IMR-90 (cell line): Measurements from ENCODE around the gene MRPL32. TPM values are rescaled to one million over a fixed set of nuclear protein-coding genes. Genes with fewer than 3 reads are reported as not detected.

Source experiments
- ATAC-seq: fragments of 200-7000 bp; cut with Tn5 transposase; 2 replicates; pipeline ENCODE4 v1.9.1; 2020; ENCODE audit warnings: low read depth, mild to moderate bottlenecking, moderate library complexity
- BruUV-seq: library from RNA; stranded (reverse); fragments of 400-500 nt; replicated peaks from 2 replicates; lab custom pipeline; 2021; lab: Mats Ljungman, UMichigan
- CTCF ChIA-PET: fragments of 300-600 bp; formaldehyde crosslinking; extraction: SDS; loops from one replicate; lab custom pipeline; 2021; ENCODE audit warnings: antibody characterized with exemption; lab: Yijun Ruan, JAX
- POLR2A ChIA-PET: fragments of 300-600 bp; sonication (Branson Sonifier 250); formaldehyde crosslinking; loops from one replicate; lab custom pipeline; 2022; ENCODE audit warnings: antibody characterized with exemption; ENCODE audit not compliant: unreplicated experiment; lab: Charles Lee
- DNase-seq: peaks from one replicate; pipeline ENCODE4 v3.0.0; 2013
- H2AFZ ChIP-seq: replicated peaks from 2 replicates; pipeline ENCODE3; 2013; ENCODE audit warnings: low read length, mild to moderate bottlenecking; ENCODE audit not compliant: poor library complexity
- H2AK5ac ChIP-seq: 2 replicates; pipeline ENCODE4 v1.6.1; 2013; ENCODE audit warnings: low read depth, low read length, inconsistent platforms
- H2AK9ac ChIP-seq: replicated peaks from 2 replicates; pipeline ENCODE3; 2013; ENCODE audit warnings: mild to moderate bottlenecking, low read depth, low read length, moderate library complexity; ENCODE audit not compliant: poor library complexity
- H2BK120ac ChIP-seq: 2 replicates; pipeline ENCODE4 v1.6.1; 2013; ENCODE audit warnings: low read depth, low read length, inconsistent platforms
- H2BK15ac ChIP-seq: 3 replicates; pipeline ENCODE4 v1.6.1; 2013; ENCODE audit warnings: low read depth, low read length, inconsistent platforms
- H2BK20ac ChIP-seq: 2 replicates; pipeline ENCODE4 v1.6.1; 2013; ENCODE audit warnings: low read depth, mild to moderate bottlenecking, inconsistent platforms, low read length, moderate library complexity
- H2BK5ac ChIP-seq: 2 replicates; pipeline ENCODE4 v1.6.1; 2013; ENCODE audit warnings: mild to moderate bottlenecking, low read depth, low read length, inconsistent platforms; ENCODE audit not compliant: poor library complexity, severe bottlenecking
- H3K14ac ChIP-seq: replicated peaks from 2 replicates; pipeline ENCODE4 v1.6.1; 2013; ENCODE audit warnings: low read depth, low read length, inconsistent platforms
- H3K18ac ChIP-seq: 2 replicates; pipeline ENCODE4 v1.6.1; 2013; ENCODE audit warnings: low read depth, low read length, control low read depth
- H3K23ac ChIP-seq: 2 replicates; pipeline ENCODE4 v1.6.1; 2013; ENCODE audit warnings: low read depth, low read length, inconsistent platforms
- H3K27ac ChIP-seq: 2 replicates; pipeline ENCODE4 v1.5.1; 2013; ENCODE audit warnings: mild to moderate bottlenecking, control low read depth, low read length; ENCODE audit not compliant: insufficient read depth
- H3K27me3 ChIP-seq: 2 replicates; pipeline ENCODE4 v1.6.1; 2013; ENCODE audit warnings: low read length; ENCODE audit not compliant: control insufficient read depth, insufficient read depth
- H3K36me3 ChIP-seq: 2 replicates; pipeline ENCODE4 v1.6.1; 2013; ENCODE audit warnings: low read length, mixed read lengths; ENCODE audit not compliant: control insufficient read depth, insufficient read depth
- H3K4ac ChIP-seq: 2 replicates; pipeline ENCODE4 v1.6.1; 2013; ENCODE audit warnings: low read depth, low read length, inconsistent platforms
- H3K4me1 ChIP-seq: 2 replicates; pipeline ENCODE4 v1.6.1; 2013; ENCODE audit warnings: low read length, mixed read lengths; ENCODE audit not compliant: control insufficient read depth, insufficient read depth
- H3K4me2 ChIP-seq: 2 replicates; pipeline ENCODE4 v1.6.1; 2013; ENCODE audit warnings: low read depth, mild to moderate bottlenecking, control low read depth, low read length, moderate library complexity
- H3K4me3 ChIP-seq: 2 replicates; pipeline ENCODE4 v1.5.1; 2013; ENCODE audit warnings: low read depth, mild to moderate bottlenecking, control low read depth, low read length, moderate library complexity; ENCODE audit not compliant: insufficient read depth
- H3K56ac ChIP-seq: 2 replicates; pipeline ENCODE4 v1.6.1; 2013; ENCODE audit warnings: low read length, inconsistent platforms; ENCODE audit not compliant: insufficient read depth; ENCODE audit errors: extremely low read depth
- H3K79me1 ChIP-seq, 2 experiments: 2 replicates each; pipeline ENCODE4 v1.6.1; 2013; ENCODE audit warnings: low read length in 2 of 2, inconsistent platforms in 1 of 2, low read depth in 1 of 2
- H3K9ac ChIP-seq: 2 replicates; pipeline ENCODE4 v1.6.1; 2013; ENCODE audit warnings: low read depth, low read length, control low read depth
- H3K9me1 ChIP-seq: 2 replicates; pipeline ENCODE4 v1.6.1; 2013; ENCODE audit warnings: low read length, inconsistent platforms; ENCODE audit not compliant: insufficient read depth
- H3K9me3 ChIP-seq: 2 replicates; pipeline ENCODE4 v1.6.1; 2013; ENCODE audit warnings: low read length; ENCODE audit not compliant: control insufficient read depth, insufficient read depth
- H4K20me1 ChIP-seq: 2 replicates; pipeline ENCODE4 v1.6.1; 2013; ENCODE audit warnings: low read length, inconsistent platforms; ENCODE audit not compliant: insufficient read depth
- H4K5ac ChIP-seq: 2 replicates; pipeline ENCODE4 v1.6.1; 2013; ENCODE audit warnings: mild to moderate bottlenecking, low read depth, low read length, control low read depth
- H4K8ac ChIP-seq, 2 experiments: 2 replicates each; pipeline ENCODE4 v1.6.1; 2013; ENCODE audit warnings: low read depth in 2 of 2, low read length in 2 of 2, control low read depth in 1 of 2, inconsistent platforms in 1 of 2
- H4K91ac ChIP-seq: 2 replicates; pipeline ENCODE4 v1.6.1; 2013; ENCODE audit warnings: low read depth, low read length, inconsistent platforms; ENCODE audit not compliant: insufficient read depth
- BHLHE40 ChIP-seq: fragments of 150-350 bp; IDR thresholded peaks from 2 replicates; pipeline ENCODE4 v1.6.1; 2016; ENCODE audit warnings: mild to moderate bottlenecking, low read depth, low read length
- CEBPB ChIP-seq: IDR thresholded peaks from 2 replicates; pipeline ENCODE4 v1.6.1; 2012; ENCODE audit warnings: low read depth, low read length, improper control_type of control experiment
- CHD1 ChIP-seq: IDR thresholded peaks from 2 replicates; pipeline ENCODE4 v1.6.1; 2012; ENCODE audit warnings: low read depth, low read length, improper control_type of control experiment
- MAFK ChIP-seq: IDR thresholded peaks from 2 replicates; pipeline ENCODE4 v1.6.1; 2012; ENCODE audit warnings: low read depth, low read length, improper control_type of control experiment
- RCOR1 ChIP-seq: IDR thresholded peaks from 2 replicates; pipeline ENCODE4 v1.6.1; 2012; ENCODE audit warnings: mild to moderate bottlenecking, low read length, improper control_type of control experiment; ENCODE audit not compliant: insufficient replicate concordance
- USF2 ChIP-seq: fragments of 150-350 bp; IDR thresholded peaks from 2 replicates; pipeline ENCODE4 v1.6.1; 2017; ENCODE audit warnings: mild to moderate bottlenecking, antibody characterized with exemption, low read length, low read depth
- WGBS, 2 experiments: methylation state at CpG; one replicate each; pipeline versions ENCODE4 v1.1.5 to v1.1.7; 2013; ENCODE audit warnings: missing lambda C conversion rate in 2 of 2; ENCODE audit not compliant: insufficient read length in 1 of 2; ENCODE audit errors: extremely low coverage in 2 of 2; 5-methylcytosine and 5-hydroxymethylcytosine counted together
- dilution Hi-C: fragments of 300-500 bp; cut with HindIII; formaldehyde crosslinking; loops from one replicate; pipeline ENCODE4 v1.14.3; 2018; ENCODE audit warnings: low sequenced_read_pairs; ENCODE audit not compliant: unreplicated experiment
- in situ Hi-C: fragments of 300-500 bp; cut with MboI; formaldehyde crosslinking; loops from 3 replicates; pipeline ENCODE4 v1.14.3; 2019; ENCODE audit warnings: low sequenced_read_pairs, inconsistent platforms, mixed read lengths
- intact Hi-C: fragments of 100-400 bp; cut with micrococcal nuclease; formaldehyde crosslinking; loops from 2 replicates; pipeline ENCODE4 v1.10.0; 2022
- polyA plus RNA-seq, 3 experiments: library from polyadenylated mRNA; depleted of rRNA; stranded (reverse); fragments of >200 nt; gene quantifications; 2 replicates each; pipeline ENCODE4 v1.2.3, GENCODE V29; 2012; ENCODE audit warnings: low replicate concordance in 1 of 3
- total RNA-seq: library from RNA; depleted of rRNA; stranded (reverse); fragments of >200 nt; gene quantifications from 2 replicates; pipeline ENCODE4 v1.2.3, GENCODE V29; 2012

The MRPL32 gene
- total and polyA plus RNA-seq, 2 of the 4 experiments (the other 2 are of a cell fraction) = 42.3 to 75.3 TPM

DNA sequence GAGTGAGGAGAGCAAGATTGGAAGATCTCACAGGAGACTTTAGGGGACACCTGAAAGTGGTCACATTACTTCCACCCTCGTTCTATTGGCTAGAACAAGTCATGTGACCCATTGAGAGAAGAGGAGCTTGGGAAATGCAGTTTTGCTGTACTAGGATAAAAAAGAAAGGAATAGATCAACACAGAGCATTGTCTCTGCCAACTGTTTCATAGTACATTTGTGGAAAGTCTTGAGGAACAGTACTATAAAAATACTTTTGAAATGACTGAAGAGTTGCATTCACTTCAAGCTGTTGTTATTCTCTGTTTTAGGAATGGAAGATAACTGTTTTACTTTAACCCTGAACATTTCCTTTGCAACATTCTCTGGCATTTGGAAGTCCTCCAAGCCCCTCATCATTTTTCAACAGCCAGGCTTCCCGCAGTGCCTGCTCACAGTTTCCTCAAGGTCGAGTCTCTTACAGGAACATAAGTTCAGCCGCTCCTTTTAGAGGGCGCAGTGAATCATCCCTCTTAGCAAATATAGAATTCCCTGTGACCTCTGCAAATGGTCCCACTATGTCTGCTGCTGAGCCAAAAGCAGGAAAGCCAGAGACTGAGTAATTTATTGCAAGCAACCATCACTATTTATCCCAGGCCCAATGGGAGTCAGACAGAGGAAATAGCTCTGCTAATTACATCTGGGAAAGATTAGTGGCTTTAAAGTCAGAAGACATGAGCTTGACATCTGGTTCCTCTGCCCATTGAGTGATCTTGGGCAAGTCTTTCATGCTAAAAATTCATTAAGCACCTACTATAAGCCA, 40.7 kb downstream of the MRPL32 start:
- Histone ChIP-seq H2AFZ (peak overlapping the region; percentile 77), H3K9ac (no peak overlapping the region), H3K9me1 (no peaks in the 10 kb centered on the region), H4K91ac (no peak overlapping the region), H3K4me3 (no peak overlapping the region), H2BK5ac (no peak overlapping the region), H3K23ac (no peak overlapping the region), H2BK120ac (no peak overlapping the region), H4K8ac (peak overlapping the region; percentile 55 to 66; a peak in 3 of 4 replicates), H2AK9ac (no peak overlapping the region), H3K4me1 (peaks cover 2% of the 10 kb centered on the region; the same call in 1 of the 2 replicates), H3K4ac (no peak overlapping the region), H3K79me1 (no peaks in the 10 kb centered on the region), H2AK5ac (no peak overlapping the region), H3K36me3 (no peaks in the 10 kb centered on the region), H4K5ac (peak overlapping the region; percentile 19; the same call in 1 of the 2 replicates), H2BK15ac (no peak overlapping the region), H3K14ac (no peak overlapping the region), H3K56ac (no peak overlapping the region), H3K4me2 (peak overlapping the region; percentile 64), H2BK20ac (no peak overlapping the region), H3K27ac (peak overlapping the region; percentile 49; the same call in 1 of the 2 replicates), H3K9me3 (no peaks in the 10 kb centered on the region), H4K20me1 (no peaks in the 10 kb centered on the region), H3K27me3 (peaks cover 1% of the 10 kb centered on the region), H3K18ac (0 out of 2 replicates have a peak overlapping the region, but pooled peaks have one; percentile 20)
- 0% methylated on average over 2 of the region's 5 CpGs; no CpG with 5 or more reads in 1 of the 2 experiments for WGBS, 2 experiments
- DNase-seq (peak; percentile 75), ATAC-seq (peak; percentile 86)
- in situ Hi-C loops (no loop called here), intact Hi-C loops (no loop called here), dilution Hi-C loops (no loop called here)
- CTCF ChIA-PET = interaction anchor here (1.2 kb wide), 1 partner anchor 152 kb away, joined by 3 read pairs; no protein-coding TSS in a partner anchor
- TF ChIP-seq CEBPB (no peak), CHD1 (no peak), MAFK (no peak), RCOR1 (no peak), BHLHE40 (no peak), USF2 (peak; percentile 92)
- POLR2A ChIA-PET = no interaction called here
- BruUV-seq = no TSS peak
